Transverse colon (tissue), 4 donors: ENCODE results near the gene SSU72.

Experiments
- EP300 ChIP-seq: sonication (generic); formaldehyde crosslinking; IDR thresholded peaks from one replicate; pipeline ENCODE4 v1.6.1; 2017; ENCODE audit warnings: antibody characterized with exemption, low read depth
- POLR2A ChIP-seq: fragments of 450-650 bp; IDR thresholded peaks from one replicate; pipeline ENCODE4 v1.6.1; 2016; ENCODE audit warnings: antibody characterized with exemption, mild to moderate bottlenecking, moderate library complexity
- POLR2AphosphoS5 ChIP-seq, 3 donors: sonication (generic); formaldehyde crosslinking; IDR thresholded peaks; one replicate each; pipeline ENCODE4 v1.6.1; 2016; ENCODE audit warnings: antibody characterized with exemption in 3 of 3
- TF ChIP-seq, protein P1 (sequence below), 5 experiments: fragments of 200-600 bp in 3 of 5; fragments of 450-650 bp in 2 of 5; sonication (generic) in 3 of 5; IDR thresholded peaks; 1 replicate in 2 of 5; 2 replicates in 3 of 5; pipeline ENCODE4 v1.5.1; 2016 to 2017; ENCODE audit warnings: antibody characterized with exemption in 5 of 5, inconsistent platforms in 3 of 5, mild to moderate bottlenecking in 2 of 5, moderate library complexity in 1 of 5

- TF ChIP-seq, protein P1, sequence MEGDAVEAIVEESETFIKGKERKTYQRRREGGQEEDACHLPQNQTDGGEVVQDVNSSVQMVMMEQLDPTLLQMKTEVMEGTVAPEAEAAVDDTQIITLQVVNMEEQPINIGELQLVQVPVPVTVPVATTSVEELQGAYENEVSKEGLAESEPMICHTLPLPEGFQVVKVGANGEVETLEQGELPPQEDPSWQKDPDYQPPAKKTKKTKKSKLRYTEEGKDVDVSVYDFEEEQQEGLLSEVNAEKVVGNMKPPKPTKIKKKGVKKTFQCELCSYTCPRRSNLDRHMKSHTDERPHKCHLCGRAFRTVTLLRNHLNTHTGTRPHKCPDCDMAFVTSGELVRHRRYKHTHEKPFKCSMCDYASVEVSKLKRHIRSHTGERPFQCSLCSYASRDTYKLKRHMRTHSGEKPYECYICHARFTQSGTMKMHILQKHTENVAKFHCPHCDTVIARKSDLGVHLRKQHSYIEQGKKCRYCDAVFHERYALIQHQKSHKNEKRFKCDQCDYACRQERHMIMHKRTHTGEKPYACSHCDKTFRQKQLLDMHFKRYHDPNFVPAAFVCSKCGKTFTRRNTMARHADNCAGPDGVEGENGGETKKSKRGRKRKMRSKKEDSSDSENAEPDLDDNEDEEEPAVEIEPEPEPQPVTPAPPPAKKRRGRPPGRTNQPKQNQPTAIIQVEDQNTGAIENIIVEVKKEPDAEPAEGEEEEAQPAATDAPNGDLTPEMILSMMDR (IDR thresholded peaks at IDR 0.05) = no peak
- TF ChIP-seq EP300 (no peak), POLR2AphosphoS5 (IDR thresholded peaks at IDR 0.05) (no peak), POLR2A (no peak)
These were observed 29.2 kb upstream of the SSU72 start for GRCh38 chr1:1603671-1604373.
